Chondrocyte (in vitro differentiated cells): ENCODE measurements around the gene SETBP1. TPM values are rescaled to one million over a fixed set of nuclear protein-coding genes. Genes with fewer than 3 reads are reported as not detected.
A peak's percentile ranks its signal among the peaks of the same experiment; 100 is the strongest.
"Not testable (repeated sequence)": the region's sequence is repeated elsewhere in the genome, so short reads cannot be mapped to it uniquely, and the experiment has no call there.

Experiments
- DNase-seq: peaks from one replicate; pipeline ENCODE4 v3.0.0; 2021; ENCODE audit warnings: mixed read lengths, low spot score
- H3K27ac Mint-ChIP-seq: one replicate; pipeline ENCODE4 v1.8.0; 2021; ENCODE audit warnings: mild to moderate bottlenecking, moderate library complexity, mixed read lengths; ENCODE audit not compliant: unreplicated experiment
- H3K27me3 Mint-ChIP-seq: 2 replicates; pipeline ENCODE4 v1.8.0; 2021; ENCODE audit warnings: low read depth, mixed read lengths
- H3K36me3 Mint-ChIP-seq: 2 replicates; pipeline ENCODE4 v1.8.0; 2021; ENCODE audit warnings: low read depth, mixed read lengths
- H3K4me1 Mint-ChIP-seq: 2 replicates; pipeline ENCODE4 v1.8.0; 2021; ENCODE audit warnings: low read depth, mild to moderate bottlenecking, mixed read lengths
- H3K4me3 Mint-ChIP-seq: one replicate; pipeline ENCODE4 v1.8.0; 2021; ENCODE audit warnings: mild to moderate bottlenecking, moderate library complexity, mixed read lengths; ENCODE audit not compliant: unreplicated experiment
- H3K9me3 Mint-ChIP-seq: 2 replicates; pipeline ENCODE4 v1.8.0; 2021; ENCODE audit warnings: low read depth, mixed read lengths
- total RNA-seq: library from RNA; stranded (reverse); gene quantifications from 3 replicates; pipeline ENCODE4 v1.2.1, GENCODE V29; 2021
- TF ChIP-seq, protein P1 (sequence below): fragments of 200-600 bp; sonication (generic); IDR thresholded peaks from 2 replicates; pipeline ENCODE4 v1.5.0; 2021; ENCODE audit warnings: antibody characterized with exemption, mild to moderate bottlenecking, moderate library complexity

The SETBP1 gene
- total RNA-seq, 1 donor from 2014 or later: 29.3 TPM

DNA sequence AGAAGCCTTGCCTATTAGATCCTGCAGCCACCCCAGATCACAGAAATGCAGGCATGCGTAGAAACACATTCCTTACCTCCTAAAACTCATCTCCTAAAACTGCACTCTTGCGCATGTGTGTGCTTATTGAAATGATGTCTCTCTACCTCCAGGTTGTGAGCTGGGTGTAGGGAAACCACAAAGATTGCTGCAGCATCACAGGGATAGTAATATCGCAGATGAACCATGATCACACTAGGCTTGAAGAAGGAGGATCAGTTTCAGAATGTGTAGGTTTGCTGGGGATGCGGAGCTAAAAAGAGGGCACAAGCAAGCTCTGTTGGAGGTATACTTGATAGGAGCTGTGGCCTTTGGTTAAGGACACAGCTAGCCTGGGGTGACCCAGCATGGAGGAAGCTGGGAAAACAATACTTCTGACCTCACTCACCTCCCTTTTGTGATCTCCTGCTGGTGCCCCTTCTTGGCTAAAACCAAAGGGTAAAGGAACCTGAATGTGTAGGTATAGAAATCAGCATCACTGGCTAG, 118.8 kb downstream of the SETBP1 start:
- Mint-ChIP-seq H3K27ac (no peak overlapping the region), H3K9me3 (peaks cover 5% of the 10 kb centered on the region), H3K4me3 (no peak overlapping the region), H3K4me1 (peaks cover 37% of the 10 kb centered on the region), H3K36me3 (peaks cover 10% of the 10 kb centered on the region), H3K27me3 (no peaks in the 10 kb centered on the region)
- TF ChIP-seq, protein P1, sequence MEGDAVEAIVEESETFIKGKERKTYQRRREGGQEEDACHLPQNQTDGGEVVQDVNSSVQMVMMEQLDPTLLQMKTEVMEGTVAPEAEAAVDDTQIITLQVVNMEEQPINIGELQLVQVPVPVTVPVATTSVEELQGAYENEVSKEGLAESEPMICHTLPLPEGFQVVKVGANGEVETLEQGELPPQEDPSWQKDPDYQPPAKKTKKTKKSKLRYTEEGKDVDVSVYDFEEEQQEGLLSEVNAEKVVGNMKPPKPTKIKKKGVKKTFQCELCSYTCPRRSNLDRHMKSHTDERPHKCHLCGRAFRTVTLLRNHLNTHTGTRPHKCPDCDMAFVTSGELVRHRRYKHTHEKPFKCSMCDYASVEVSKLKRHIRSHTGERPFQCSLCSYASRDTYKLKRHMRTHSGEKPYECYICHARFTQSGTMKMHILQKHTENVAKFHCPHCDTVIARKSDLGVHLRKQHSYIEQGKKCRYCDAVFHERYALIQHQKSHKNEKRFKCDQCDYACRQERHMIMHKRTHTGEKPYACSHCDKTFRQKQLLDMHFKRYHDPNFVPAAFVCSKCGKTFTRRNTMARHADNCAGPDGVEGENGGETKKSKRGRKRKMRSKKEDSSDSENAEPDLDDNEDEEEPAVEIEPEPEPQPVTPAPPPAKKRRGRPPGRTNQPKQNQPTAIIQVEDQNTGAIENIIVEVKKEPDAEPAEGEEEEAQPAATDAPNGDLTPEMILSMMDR: no peak
- no peak for DNase-seq

DNA sequence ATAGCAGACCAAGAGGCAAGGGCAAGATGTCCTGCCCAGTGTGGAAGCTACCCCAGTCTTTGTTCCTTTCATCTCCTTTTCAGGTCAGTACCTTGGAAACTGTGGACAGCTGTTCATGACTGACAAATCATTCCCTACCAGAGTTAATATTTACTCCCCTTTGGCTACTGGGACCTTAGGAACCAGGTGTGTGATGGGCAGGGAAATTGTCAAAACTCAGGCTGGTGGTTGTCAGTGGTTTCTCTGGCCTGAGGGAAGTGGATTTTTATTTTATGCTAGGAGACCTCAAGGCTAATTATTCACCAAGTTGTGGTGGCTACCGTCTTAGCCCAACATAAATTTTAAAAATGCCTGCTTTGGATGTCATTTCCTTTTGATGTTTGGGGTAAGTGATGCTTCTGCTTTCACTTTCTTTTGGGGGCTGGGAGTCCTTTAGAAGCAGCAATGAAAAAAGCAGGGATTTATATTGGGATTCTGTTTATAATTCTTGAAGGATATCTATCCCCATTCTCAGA, 119.3 kb downstream of the SETBP1 start:
- Mint-ChIP-seq H3K36me3 (peaks cover 10% of the 10 kb centered on the region), H3K27ac (no peak overlapping the region), H3K27me3 (no peaks in the 10 kb centered on the region), H3K9me3 (peaks cover 5% of the 10 kb centered on the region), H3K4me3 (no peak overlapping the region), H3K4me1 (peaks cover 42% of the 10 kb centered on the region)
- TF ChIP-seq, protein P1: no peak
- no peak for DNase-seq

DNA sequence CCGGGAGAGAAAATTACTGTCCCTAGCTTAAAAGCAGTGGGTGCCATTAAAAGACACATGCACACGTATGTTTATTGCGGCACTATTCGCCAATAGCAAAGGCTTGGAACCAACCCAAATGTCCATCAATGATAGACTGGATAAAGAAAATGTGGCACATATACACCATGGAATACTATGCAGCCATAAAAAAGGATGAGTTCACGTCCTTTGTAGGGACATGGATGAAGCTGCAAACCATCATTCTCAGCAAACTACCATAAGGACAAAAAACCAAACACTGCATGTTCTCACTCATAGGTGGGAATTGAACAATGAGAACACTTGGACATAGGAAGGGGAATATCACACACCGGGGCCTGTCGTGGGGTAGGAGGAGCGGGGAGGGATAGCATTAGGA, 120.1 kb downstream of the SETBP1 start:
- not testable (repeated sequence) for H3K4me3 Mint-ChIP-seq, H3K27ac Mint-ChIP-seq, H3K9me3 Mint-ChIP-seq, H3K27me3 Mint-ChIP-seq, DNase-seq
- Mint-ChIP-seq H3K36me3 (peaks cover 10% of the 10 kb centered on the region), H3K4me1 (peaks cover 46% of the 10 kb centered on the region)

DNA sequence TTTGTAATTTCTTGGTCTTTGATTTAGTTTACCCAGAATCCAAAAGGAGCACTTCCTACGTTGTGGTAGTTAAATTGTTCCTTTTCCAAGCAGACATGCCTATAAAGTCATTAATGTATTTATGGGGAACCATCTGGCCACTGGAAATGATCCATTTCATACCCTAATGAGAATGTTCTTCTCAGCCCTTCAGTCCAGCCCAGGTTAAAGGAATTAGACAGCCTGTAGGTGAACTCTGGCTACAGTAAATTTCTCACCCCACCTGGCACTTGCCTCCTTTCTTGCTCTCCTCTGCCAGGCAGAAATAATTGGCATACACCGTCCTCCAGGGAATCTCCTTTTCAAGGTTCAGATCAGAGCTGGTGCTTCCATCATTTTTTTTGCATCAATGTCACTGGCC, 121.1 kb downstream of the SETBP1 start:
- Mint-ChIP-seq H3K4me1 (peaks cover 49% of the 10 kb centered on the region), H3K27ac (peak overlapping the region; percentile 100), H3K27me3 (no peaks in the 10 kb centered on the region), H3K9me3 (peaks cover 5% of the 10 kb centered on the region), H3K4me3 (no peak overlapping the region), H3K36me3 (peaks cover 10% of the 10 kb centered on the region)
- no peak for DNase-seq
- TF ChIP-seq, protein P1: no peak

DNA sequence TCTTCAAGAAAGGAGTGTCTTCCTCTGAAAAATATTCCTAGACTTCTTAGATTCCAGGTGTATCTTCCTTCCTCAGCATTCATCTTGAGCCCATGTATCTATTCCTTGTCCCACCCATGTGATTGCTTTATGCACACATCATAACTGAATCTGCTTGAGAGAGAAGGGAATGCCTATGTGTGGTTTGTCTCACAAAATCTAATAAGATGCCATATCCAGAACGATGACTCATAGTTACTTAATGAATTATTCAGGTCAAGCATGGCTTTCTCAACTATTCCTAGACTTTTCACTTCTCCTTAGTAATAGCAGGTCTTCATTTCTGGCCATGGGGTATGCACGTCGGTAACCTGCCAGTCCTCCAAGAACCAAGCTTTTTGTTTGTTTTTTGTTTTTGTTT, 121.8 kb downstream of the SETBP1 start:
- DNase-seq: no peak
- TF ChIP-seq, protein P1: no peak
- Mint-ChIP-seq H3K36me3 (peaks cover 10% of the 10 kb centered on the region), H3K27me3 (no peaks in the 10 kb centered on the region), H3K27ac (peak overlapping the region; percentile 100), H3K4me1 (peaks cover 49% of the 10 kb centered on the region), H3K9me3 (peaks cover 5% of the 10 kb centered on the region), H3K4me3 (peak overlapping the region; percentile 62)
